Peyer's patch (tissue), 4 donors: ENCODE data around the gene PCIF1. TPM values are rescaled to one million over a fixed set of nuclear protein-coding genes. Genes with fewer than 3 reads are reported as not detected.

ENCODE experiments used
- DNase-seq, 3 donors: peaks; one replicate each; pipeline ENCODE4 v3.0.0-alpha.2; 2017 to 2019
- H3K27ac ChIP-seq, 4 donors: fragments of 200-600 bp; sonication (generic); one replicate each; pipeline ENCODE4 v1.5.1; 2016 to 2019
- H3K27me3 ChIP-seq, 2 donors: fragments of 200-600 bp; sonication (generic); one replicate each; pipeline ENCODE4 v1.5.1; 2019
- H3K36me3 ChIP-seq, 3 donors: fragments of 200-600 bp; sonication (generic); one replicate each; pipeline ENCODE4 v1.5.1; 2016 to 2019
- H3K4me1 ChIP-seq, 4 donors: fragments of 200-600 bp; sonication (generic); one replicate each; pipeline ENCODE4 v1.5.1; 2016 to 2019
- H3K4me3 ChIP-seq, 4 donors: fragments of 200-600 bp; sonication (generic); 1 replicate in 3 of 4; 2 replicates in 1 of 4; pipeline ENCODE4 v1.5.1; 2016 to 2019; ENCODE audit warnings: mild to moderate bottlenecking in 1 of 4
- H3K9me3 ChIP-seq, 4 donors: fragments of 200-600 bp; sonication (generic); one replicate each; pipeline ENCODE4 v1.5.1; 2016 to 2019; ENCODE audit warnings: mild to moderate bottlenecking in 1 of 4
- POLR2A ChIP-seq, 2 donors: fragments of 450-650 bp; IDR thresholded peaks; one replicate each; pipeline ENCODE4 v1.5.1; 2017; ENCODE audit warnings: antibody characterized with exemption in 2 of 2, mild to moderate bottlenecking in 2 of 2, moderate library complexity in 2 of 2
- total RNA-seq, 4 donors: library from RNA; depleted of rRNA; stranded (reverse); fragments of >200 nt; gene quantifications; one replicate each; pipeline ENCODE4 v1.1.0, GENCODE V29; 2016
- TF ChIP-seq, protein P1 (sequence below), 6 experiments: fragments of 450-650 bp in 4 of 6; fragments of 200-600 bp in 2 of 6; sonication (generic) in 1 of 6; IDR thresholded peaks; one replicate each; pipeline ENCODE4 v1.5.1; 2017 to 2019; ENCODE audit warnings: antibody characterized with exemption in 6 of 6, mild to moderate bottlenecking in 3 of 6, moderate library complexity in 1 of 6

PCIF1 gene
- total RNA-seq, 4 donors from 2014 or later = 25.0 to 53.2 (median 44.9) TPM

DNA sequence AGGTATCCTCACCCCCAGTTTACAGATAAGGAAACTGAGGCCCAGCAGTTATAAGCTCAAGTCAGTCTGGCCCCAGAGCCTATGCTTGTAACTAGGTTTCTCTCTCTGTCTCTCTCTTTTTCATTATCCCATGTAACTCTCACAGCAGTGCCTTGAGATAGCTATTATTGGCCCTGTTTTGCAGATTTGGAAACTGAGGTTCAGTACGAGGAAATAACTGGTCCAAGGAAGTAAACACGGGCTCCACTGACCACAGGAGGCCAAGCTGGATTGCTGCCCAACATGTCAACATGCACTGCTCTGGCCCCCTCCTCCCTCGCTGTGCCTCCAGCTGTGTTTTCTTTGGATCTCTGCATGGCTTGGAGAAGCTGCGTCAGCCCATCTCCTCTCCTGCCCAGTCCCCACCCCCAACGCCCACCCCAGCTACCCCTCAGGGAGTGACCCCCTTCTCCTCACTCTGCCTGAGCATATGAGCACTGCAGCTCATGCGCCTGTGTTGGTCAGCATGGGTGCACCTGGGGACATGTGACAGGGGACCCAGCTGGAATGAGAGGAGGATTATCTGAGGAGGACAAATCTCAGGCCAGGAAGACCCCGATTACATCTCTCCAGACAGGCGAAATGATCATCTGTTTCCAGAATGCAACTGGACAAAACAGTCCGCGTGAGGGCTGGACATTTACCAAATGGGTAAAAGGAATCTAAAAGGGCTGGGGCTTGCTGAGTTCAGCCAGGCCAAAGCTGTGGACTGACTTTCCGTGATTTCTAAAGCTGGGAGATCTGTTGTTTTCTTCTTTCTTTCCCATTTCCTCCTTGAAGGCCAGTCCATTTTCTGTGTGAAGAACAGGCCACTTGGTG lies 14.7 kb upstream of the PCIF1 start:
- H3K27me3 ChIP-seq = no peaks in the 10 kb centered on the region
- no peaks in the 10 kb centered on the region for H3K36me3 ChIP-seq
- peak overlapping the region; percentile 49 to 70 (median 56) for H3K27ac ChIP-seq
- TF ChIP-seq, protein P1, sequence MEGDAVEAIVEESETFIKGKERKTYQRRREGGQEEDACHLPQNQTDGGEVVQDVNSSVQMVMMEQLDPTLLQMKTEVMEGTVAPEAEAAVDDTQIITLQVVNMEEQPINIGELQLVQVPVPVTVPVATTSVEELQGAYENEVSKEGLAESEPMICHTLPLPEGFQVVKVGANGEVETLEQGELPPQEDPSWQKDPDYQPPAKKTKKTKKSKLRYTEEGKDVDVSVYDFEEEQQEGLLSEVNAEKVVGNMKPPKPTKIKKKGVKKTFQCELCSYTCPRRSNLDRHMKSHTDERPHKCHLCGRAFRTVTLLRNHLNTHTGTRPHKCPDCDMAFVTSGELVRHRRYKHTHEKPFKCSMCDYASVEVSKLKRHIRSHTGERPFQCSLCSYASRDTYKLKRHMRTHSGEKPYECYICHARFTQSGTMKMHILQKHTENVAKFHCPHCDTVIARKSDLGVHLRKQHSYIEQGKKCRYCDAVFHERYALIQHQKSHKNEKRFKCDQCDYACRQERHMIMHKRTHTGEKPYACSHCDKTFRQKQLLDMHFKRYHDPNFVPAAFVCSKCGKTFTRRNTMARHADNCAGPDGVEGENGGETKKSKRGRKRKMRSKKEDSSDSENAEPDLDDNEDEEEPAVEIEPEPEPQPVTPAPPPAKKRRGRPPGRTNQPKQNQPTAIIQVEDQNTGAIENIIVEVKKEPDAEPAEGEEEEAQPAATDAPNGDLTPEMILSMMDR (IDR thresholded peaks at IDR 0.05) = no peak
- TF ChIP-seq POLR2A (IDR thresholded peaks at IDR 0.05) = no peak
- H3K9me3 ChIP-seq = no peaks in the 10 kb centered on the region
- peaks cover 0 to 46% (median 0%) of the 10 kb centered on the region in 4 donors for H3K4me1 ChIP-seq
- DNase-seq = peak in 1 of 3 donors; percentile 72
- H3K4me3 ChIP-seq = no peak overlapping the region

DNA sequence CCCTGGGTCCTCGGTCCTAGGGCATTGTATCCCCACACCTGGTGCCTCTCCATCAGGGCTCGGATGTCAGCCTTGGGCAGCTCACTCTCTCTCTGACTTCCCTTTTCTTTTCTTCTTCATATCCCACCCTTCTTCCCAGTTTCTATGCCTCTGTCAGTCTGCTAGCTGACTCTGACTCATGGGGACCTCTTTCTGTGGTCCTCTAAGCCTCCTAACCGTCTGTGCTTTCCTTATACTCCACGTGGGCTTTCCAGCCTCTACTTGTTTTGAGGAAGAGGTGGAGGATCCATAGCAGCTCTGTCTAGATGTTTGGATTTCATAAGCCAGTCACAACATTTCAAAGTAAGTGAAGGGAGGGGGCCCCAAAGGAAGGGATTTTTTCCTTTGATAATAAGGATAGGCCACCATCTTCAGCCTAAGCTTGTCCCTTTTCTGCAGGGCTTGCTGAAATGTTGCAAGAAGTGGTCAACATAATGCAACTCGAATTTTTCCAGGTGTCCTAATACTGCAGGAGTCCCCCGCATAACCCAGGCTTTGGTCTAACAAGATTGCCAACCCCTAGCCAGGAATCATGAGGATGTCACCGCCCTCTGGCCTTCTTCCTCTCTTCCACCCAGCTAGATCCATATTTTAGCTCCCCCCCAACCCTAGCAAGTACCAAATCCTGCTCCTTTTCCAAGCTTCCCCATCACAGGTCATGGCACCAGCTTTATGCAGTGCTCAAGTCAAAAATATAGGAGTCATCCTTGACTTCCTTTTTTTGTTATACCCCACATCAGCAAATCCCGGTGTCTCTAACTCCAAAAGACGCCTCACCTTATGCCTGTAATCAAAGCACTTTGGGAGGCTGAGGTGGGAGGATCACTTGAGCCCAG lies 13.8 kb upstream of the PCIF1 start:
- Histone ChIP-seq H3K27me3 (no peaks in the 10 kb centered on the region), H3K4me1 (peaks cover 0 to 46% (median 0%) of the 10 kb centered on the region in 4 donors), H3K4me3 (no peak overlapping the region), H3K36me3 (no peaks in the 10 kb centered on the region), H3K9me3 (no peaks in the 10 kb centered on the region), H3K27ac (peak overlapping the region; percentile 49 to 70 (median 56))
- no peak for DNase-seq
- TF ChIP-seq, protein P1 (IDR thresholded peaks at IDR 0.05) = no peak
- TF ChIP-seq POLR2A (IDR thresholded peaks at IDR 0.05) = no peak

DNA sequence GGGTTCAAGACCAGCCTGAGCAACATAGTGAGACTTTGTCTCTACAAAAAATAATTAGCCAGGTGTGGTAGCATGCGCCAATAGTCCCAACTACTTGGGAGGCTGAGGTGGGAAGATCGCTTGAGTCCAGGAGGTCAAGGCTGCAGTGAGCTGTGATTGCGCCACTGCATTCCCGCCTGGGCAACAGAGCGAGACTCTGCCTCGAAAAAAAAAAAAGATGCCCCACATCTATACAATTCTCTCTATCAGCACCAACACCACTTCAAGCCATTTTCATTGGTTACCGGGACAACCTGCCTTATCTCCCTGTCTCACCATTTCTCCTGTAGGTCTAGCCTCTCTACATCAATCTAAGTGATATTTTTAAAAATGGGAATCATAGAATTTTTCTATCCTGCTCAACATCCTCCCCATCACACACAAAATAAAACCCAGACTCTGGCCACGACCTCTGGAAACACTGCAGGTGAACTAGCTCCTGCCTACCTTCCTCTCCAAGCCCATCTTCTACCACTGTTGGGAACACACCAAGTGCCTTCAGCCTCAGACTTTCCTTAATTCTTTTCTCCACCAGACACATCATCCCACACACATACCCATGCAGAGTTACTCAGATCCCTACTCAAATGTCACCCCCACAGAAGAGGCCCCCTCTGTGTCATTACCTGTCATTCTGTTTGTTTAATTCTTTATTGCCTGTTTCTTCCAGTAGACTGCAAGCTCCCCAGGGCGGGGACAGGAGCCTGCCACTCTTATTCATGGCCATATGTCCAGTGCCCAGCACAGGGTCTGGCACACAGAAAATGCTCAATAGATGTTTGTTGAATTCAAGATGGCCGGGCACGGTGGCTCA lies 12.9 kb upstream of the PCIF1 start:
- no peaks in the 10 kb centered on the region for H3K27me3 ChIP-seq

DNA sequence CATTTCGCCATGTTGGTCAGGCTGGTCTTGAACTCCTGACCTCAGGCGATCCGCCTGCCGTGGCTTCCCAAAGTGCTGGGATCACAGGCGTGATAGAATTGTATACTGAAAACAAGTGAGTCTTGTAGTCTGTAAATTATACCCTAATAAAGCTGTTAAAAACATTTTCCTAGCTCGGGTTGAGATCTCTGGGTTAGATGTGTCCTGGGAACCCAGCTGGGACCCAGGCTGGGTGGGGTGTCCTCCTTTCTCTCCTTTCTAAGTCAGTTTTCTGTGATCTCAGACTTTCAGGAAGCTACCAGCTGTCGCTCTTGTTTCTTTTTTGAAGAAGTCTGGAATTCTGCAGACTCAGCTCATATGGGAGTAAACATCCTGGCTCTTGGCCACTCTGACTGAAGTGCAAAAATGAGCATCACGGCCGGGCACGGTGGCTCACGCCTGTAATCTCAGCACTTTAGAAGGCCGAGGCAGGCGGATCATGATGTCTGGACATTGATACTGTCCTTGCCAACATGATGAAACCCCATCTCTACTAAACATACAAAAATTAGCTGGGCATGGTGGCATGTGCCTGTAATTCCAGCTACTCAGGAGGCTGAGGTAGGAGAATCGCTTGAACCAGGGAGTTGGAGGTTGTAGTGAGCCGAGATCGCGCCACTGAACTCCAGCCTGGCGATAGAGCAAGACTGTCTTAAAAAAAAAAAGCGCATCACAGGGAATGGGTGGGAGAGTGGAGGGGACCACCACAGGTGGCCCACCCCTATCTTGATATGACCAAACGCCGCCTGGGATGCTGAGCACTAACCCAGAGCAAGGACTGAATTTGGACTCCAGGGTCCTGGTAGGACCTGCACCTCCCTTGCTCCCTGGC lies 9.9 kb upstream of the PCIF1 start:
- no peaks in the 10 kb centered on the region for H3K9me3 ChIP-seq
- H3K4me3 ChIP-seq = no peak overlapping the region
- peaks cover 0 to 30% (median 0%) of the 10 kb centered on the region in 4 donors for H3K4me1 ChIP-seq
- H3K36me3 ChIP-seq = no peaks in the 10 kb centered on the region
- H3K27ac ChIP-seq = peak overlapping the region; percentile 36 to 78 (median 56)
- TF ChIP-seq, protein P1 (IDR thresholded peaks at IDR 0.05) = no peak
- H3K27me3 ChIP-seq = no peaks in the 10 kb centered on the region
- no peak for DNase-seq

More for the DNA sequence above, 12.9 kb upstream of the PCIF1 start:
- Histone ChIP-seq H3K36me3 (no peaks in the 10 kb centered on the region), H3K27ac (no peak overlapping the region), H3K4me3 (no peak overlapping the region), H3K9me3 (no peaks in the 10 kb centered on the region), H3K4me1 (peaks cover 0 to 46% (median 0%) of the 10 kb centered on the region in 4 donors)
- no peak for TF ChIP-seq POLR2A (IDR thresholded peaks at IDR 0.05)
- TF ChIP-seq, protein P1 (IDR thresholded peaks at IDR 0.05) = no peak
- DNase-seq = no peak
